Spleen (tissue), 7 donors: ENCODE measurements around the gene SORL1.

Source experiments
- CTCF ChIP-seq, 11 experiments: fragments of 200-600 bp in 7 of 11; fragments of 450-650 bp in 4 of 11; sonication (generic) in 4 of 11; IDR thresholded peaks in 8 of 11; conservative IDR thresholded peaks in 3 of 11; 1 replicate in 7 of 11; 2 replicates in 4 of 11; pipeline versions ENCODE4 v1.4.0 to v1.8.0; 2016 to 2021; ENCODE audit warnings: antibody characterized with exemption in 11 of 11, inconsistent platforms in 4 of 11, mild to moderate bottlenecking in 1 of 11
- POLR2A ChIP-seq, 3 donors: fragments of 450-650 bp; IDR thresholded peaks; one replicate each; pipeline ENCODE4 v1.5.1; 2017; ENCODE audit warnings: antibody characterized with exemption in 3 of 3, mild to moderate bottlenecking in 1 of 3
- POLR2AphosphoS5 ChIP-seq, 3 donors: sonication (generic); formaldehyde crosslinking; IDR thresholded peaks; one replicate each; pipeline ENCODE4 v1.5.1; 2017; ENCODE audit warnings: antibody characterized with exemption in 3 of 3
- donor health status: DM: no; HTN: no; CAD: no; lungs with moderate emphysema.
- donor health status: DM: no; HTN: no; CAD: no.
- donor health status: DM: no; HTN: no; CAD: no.

GRCh38 chr11:121465709-121466062 is 13.6 kb downstream of the SORL1 start:
- no peak for TF ChIP-seq CTCF (IDR thresholded peaks at IDR 0.05 in 8 of 11, conservative IDR thresholded peaks at IDR 0.05 in 3 of 11)
- TF ChIP-seq POLR2AphosphoS5 (IDR thresholded peaks at IDR 0.05) = no peak
- TF ChIP-seq POLR2A (IDR thresholded peaks at IDR 0.05) = no peak
